Endometrial microvascular endothelial cells (primary cell): ENCODE measurements around the gene INO80D. TPM values are rescaled to one million over a fixed set of nuclear protein-coding genes. Genes with fewer than 3 reads are reported as not detected.
"Not testable (repeated sequence)": the region's sequence is repeated elsewhere in the genome, so short reads cannot be mapped to it uniquely, and the experiment has no call there.

Experiments used
- in situ Hi-C: cut with HindIII; loops from 2 replicates; pipeline ENCODE4 v1.10.0; 2017; ENCODE audit warnings: low sequenced_read_pairs, low pct_unique_long_range_greater_than_20kb; ENCODE audit errors: inconsistent ontology term
- total RNA-seq: library from RNA; depleted of rRNA; stranded (reverse); fragments of >200 nt; gene quantifications from one replicate; pipeline ENCODE4 v1.2.3, GENCODE V29; 2015; ENCODE audit errors: inconsistent ontology term

Gene INO80D
- total RNA-seq, 1 donor from 2014 or later: 5.9 TPM

GRCh38 chr2:206045251-206045650, 40.7 kb downstream of the INO80D start:
- in situ Hi-C loops: no loop called here

DNA sequence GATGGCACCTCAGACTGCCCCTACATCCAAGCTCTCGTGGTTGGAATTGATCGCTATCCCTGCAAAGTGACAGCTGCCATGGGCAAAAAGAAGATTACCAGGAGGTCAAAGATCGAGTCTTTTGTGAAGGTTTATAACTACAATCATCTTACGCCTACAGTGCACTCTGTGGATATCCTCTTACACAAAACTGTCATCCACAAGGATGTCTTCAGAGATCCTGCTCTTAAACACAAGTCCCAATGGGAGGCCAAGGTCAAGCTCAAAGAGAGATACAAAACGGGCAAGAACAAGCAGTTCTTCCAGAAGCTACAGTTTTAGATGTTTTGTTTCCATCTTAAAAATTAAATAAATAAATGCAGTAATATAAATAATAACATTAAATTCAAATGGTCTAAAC, 45.4 kb downstream of the INO80D start:
- in situ Hi-C loops: no loop called here

GRCh38 chr2:206035393-206035792, 50.6 kb downstream of the INO80D start:
- in situ Hi-C loops: not testable (repeated sequence)

DNA sequence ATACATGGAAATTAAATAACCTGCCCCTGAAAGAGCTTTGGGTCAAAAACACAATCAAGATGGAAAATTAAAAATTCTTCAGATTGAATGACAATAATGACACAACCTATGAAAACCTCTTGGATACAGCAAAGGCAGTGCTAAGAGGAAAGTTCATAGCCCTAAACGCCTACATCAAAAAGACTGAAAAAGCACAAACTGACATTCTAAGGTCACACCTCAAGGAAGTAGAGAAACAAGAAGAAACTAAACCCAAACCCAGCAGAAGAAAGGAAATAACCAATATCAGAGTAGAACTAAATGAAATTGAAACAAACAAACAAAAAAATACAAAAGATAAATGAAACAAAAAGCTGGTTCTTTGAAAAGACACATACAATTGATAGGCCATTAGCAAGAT, 52.5 kb downstream of the INO80D start:
- in situ Hi-C loops: not testable (repeated sequence)

DNA sequence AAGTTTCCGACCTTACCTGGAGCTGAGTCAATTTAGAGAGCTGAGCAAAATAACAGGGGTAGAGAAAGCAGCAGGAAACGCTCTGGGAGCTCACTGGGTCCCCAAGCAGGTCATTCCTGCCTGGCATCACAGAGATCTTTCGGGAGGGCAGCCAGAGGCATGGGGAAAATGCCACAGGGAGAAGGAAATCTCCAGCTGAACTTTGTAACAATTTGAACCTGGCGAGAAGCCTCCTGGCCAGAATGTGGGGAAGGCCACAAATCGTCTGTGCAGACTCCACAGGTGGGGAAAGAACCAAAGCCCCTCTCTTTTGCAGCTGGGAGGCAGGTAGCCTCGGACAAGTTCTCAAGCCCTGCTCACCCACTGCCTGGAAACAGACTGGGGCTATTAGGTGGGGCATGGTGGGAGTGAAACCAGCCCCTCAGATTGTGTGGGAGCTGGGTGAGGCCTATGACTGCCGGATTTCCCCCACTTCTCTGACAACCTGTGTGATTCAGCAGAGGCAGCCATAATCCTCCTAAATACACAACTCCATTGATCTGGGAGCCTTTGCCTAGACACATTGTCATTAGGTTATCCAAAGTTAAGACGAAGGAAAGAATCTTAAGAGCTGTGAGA, 53.9 kb downstream of the INO80D start:
- in situ Hi-C loops: no loop called here

GRCh38 chr2:206031162-206031784, 54.7 kb downstream of the INO80D start:
- in situ Hi-C loops: no loop called here

DNA sequence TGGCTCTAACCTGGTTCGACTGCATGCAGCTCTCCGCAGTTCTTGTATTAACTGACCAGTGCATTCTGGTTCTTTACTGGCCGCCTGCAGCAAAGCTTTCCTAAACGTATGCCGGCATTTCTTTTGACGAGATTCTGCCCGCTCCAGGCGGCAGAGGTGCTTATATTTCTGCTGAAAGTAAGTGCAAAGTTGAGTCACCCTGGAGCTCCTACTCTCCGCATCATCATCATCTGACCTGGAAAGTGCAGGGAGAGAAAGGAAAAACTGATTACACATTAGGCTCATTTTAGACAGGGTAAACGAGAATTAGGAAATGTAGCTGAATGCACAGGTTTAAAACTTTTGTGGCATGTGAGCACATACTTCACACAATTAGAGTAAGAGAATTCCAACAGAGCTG, 57.9 kb downstream of the INO80D start:
- in situ Hi-C loops: no loop called here

- in situ Hi-C loops: no loop called here
Measured at GRCh38 chr2:206023183-206023582, 62.8 kb downstream of the INO80D start.

DNA sequence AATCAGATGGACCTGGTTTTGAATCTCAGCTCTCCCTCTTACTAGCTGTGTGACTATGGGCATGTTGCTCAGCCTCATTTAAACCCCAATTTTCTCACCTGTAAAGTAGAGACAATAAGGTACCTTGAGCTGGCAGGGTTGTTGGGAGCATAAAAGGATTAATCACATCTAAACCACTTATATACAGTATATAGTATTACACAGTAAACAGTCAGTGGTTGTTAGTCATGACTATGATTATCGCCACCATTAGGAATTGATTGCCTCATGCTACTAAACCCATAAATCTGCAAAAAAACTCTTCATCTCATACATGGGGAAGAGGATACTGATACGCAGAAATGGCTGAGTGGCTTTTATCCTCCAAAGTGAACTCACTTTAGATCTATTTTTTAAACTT, 65.8 kb downstream of the INO80D start:
- in situ Hi-C loops: no loop called here

DNA sequence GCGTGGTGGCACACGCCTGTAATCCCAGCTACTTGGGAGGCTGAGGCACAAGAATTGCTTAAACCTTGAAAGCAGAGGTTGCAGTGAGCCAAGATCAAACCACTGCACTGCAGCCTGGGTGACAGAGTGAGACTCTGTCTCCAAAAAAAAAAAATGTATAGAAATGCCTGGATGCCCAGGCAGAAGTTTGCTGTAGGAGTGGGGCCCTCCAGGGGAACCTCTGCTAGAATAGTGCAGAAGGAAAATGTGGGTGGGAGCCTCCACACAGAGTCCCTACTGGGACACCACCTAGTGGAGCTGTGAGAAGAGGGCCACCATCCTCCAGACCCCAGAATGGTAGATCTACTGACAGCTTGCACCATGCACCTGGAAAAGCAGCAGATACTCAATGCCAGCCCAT, 70.2 kb downstream of the INO80D start:
- in situ Hi-C loops: not testable (repeated sequence)

DNA sequence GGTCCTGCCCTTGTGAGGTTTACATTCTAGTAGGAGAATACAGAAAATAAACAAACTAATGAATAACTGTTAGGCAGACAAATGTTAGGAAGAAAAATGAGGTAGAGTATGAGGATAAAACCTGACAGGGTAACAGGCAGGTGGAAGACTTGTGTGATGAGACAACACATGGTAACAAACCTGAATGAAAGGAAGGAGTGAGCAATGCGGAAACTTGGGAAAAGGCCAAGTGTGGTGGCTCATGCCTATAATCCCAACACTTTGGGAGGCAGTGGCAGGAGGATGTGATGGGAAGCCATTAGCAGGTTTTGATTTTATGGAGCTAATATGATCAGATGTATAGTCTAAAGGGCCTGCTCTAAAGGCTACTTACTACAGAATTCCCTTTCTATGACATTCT, 74.2 kb downstream of the INO80D start:
- in situ Hi-C loops: no loop called here

- in situ Hi-C loops: no loop called here
Measured at GRCh38 chr2:206011018-206011614, 74.9 kb downstream of the INO80D start.

GRCh38 chr2:206004004-206004693, 81.8 kb downstream of the INO80D start:
- in situ Hi-C loops: no loop called here

DNA sequence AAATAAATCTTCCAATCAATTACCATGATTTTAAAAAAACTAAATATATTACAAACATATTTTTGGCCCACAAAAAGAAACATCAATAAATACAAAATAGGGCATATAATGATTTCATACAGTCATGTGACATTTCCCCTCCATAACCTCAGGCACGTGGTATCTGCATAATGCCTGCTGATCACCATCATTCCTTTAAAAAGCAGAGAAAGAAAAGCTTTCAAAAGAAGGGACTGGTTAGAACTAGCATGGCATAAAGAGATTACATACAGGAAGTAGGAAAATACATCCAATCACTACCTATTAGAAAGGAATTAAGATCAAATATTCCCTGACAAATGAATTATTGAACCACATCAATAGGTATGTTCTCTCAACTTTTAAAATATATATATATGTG, 83.5 kb downstream of the INO80D start:
- in situ Hi-C loops: no loop called here

GRCh38 chr2:206001912-206002311, 84.1 kb downstream of the INO80D start:
- in situ Hi-C loops: no loop called here

DNA sequence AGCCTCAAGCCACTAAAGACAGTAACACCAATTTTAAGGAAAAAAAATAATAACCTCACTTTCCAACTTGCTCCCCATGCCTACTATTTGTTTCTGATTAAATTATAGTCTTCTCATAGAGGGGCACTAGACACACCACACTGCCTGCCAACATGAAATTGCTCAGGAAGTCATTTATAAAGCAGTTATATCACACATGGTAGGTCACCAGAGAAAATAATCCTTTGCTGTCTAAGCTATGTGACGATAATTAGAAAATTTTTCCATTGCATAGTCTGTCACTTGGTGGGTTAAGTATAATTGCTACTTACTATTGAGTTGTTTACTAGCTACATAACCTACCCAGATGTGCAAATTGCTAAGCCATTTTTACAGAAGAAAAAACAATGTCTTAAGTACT, 85.2 kb downstream of the INO80D start:
- in situ Hi-C loops: no loop called here

DNA sequence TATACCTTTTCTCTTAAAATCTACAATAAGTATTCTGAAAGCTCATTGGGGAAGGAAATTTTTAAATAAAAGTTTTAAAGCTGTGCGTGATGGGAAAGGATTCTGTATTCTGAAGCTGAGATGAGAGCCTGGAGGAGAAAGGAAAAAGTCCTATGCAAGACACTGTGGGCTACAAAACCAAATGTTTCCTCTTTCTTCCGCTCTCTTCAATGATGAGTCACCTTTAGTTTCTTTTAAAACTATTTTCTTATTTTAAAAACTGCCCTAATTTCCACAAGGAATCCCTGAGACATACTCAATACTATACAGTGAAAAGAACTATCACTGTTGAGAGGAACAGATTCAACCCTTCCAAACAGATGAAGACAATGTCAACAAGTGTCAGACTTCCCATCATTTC, 87.4 kb downstream of the INO80D start:
- in situ Hi-C loops: no loop called here

GRCh38 chr2:205996161-205996560, 89.8 kb downstream of the INO80D start:
- in situ Hi-C loops: no loop called here

GRCh38 chr2:205995260-205995659, 90.7 kb downstream of the INO80D start:
- in situ Hi-C loops: no loop called here

- in situ Hi-C loops: no loop called here
Measured at GRCh38 chr2:205994344-205994743, 91.6 kb downstream of the INO80D start.
